Endothelial cell of umbilical vein (primary cell): Measurements from ENCODE around the gene ATP2B2. TPM values are rescaled to one million over a fixed set of nuclear protein-coding genes. Genes with fewer than 3 reads are reported as not detected.

Experiments used
- BruUV-seq: library from RNA; stranded (reverse); fragments of 400-500 nt; replicated peaks from 2 replicates; lab custom pipeline; 2021; lab: Mats Ljungman, UMichigan
- CTCF ChIA-PET: fragments of 300-600, 350-600 bp; sonication (Branson Sonifier 250); formaldehyde crosslinking; loops from one replicate; lab custom pipeline; 2021; ENCODE audit warnings: antibody characterized with exemption, inconsistent platforms; lab: Charles Lee
- POLR2A ChIA-PET: fragments of 300-600, 350-600 bp; sonication (Branson Sonifier 250); formaldehyde crosslinking; loops from one replicate; lab custom pipeline; 2021; ENCODE audit warnings: antibody characterized with exemption, inconsistent platforms; lab: Charles Lee
- DNase-seq: peaks from one replicate; pipeline ENCODE4 v3.0.0-alpha.2; 2011; ENCODE audit warnings: low read depth, low spot score
- FAIRE-seq: peaks from 2 replicates; lab custom pipeline; 2011; peaks lifted over from hg19 to GRCh38; lab: Jason Lieb, UNC
- H2AFZ ChIP-seq: 2 replicates; pipeline ENCODE4 v1.6.0; 2012; ENCODE audit warnings: low read depth, low read length, control low read depth, inconsistent platforms
- H3K27ac ChIP-seq: 2 replicates; pipeline ENCODE4 v1.5.1; 2011; ENCODE audit warnings: low read depth, mild to moderate bottlenecking, control low read depth, low read length, moderate library complexity; ENCODE audit not compliant: insufficient read depth
- H3K27me3 ChIP-seq, 2 experiments: 2 replicates each; pipeline versions ENCODE4 v1.6.0 to v1.6.1; 2011; ENCODE audit warnings: low read length in 2 of 2, mixed read lengths in 1 of 2; ENCODE audit not compliant: control insufficient read depth in 2 of 2, insufficient read depth in 2 of 2
- H3K36me3 ChIP-seq, 2 experiments: 2 replicates in 1 of 2; 3 replicates in 1 of 2; pipeline ENCODE4 v1.5.1; 2011; ENCODE audit warnings: low read length in 2 of 2, mild to moderate bottlenecking in 1 of 2, moderate library complexity in 1 of 2; ENCODE audit not compliant: control insufficient read depth in 2 of 2, insufficient read depth in 2 of 2; ENCODE audit errors: extremely low read depth in 1 of 2
- H3K4me1 ChIP-seq: 3 replicates; pipeline ENCODE4 v1.5.1; 2011; ENCODE audit warnings: mild to moderate bottlenecking, low read length; ENCODE audit not compliant: control insufficient read depth, insufficient read depth; ENCODE audit errors: extremely low read depth
- H3K4me2 ChIP-seq: 2 replicates; pipeline ENCODE4 v1.6.1; 2011; ENCODE audit warnings: low read length, control low read depth, mixed read lengths; ENCODE audit not compliant: insufficient read depth
- H3K4me3 ChIP-seq, 3 experiments: fragments of 200-600 bp in 1 of 3; sonication (generic), shearing (Covaris generic) in 1 of 3; replicated peaks in 1 of 3; 2 replicates each; pipeline ENCODE4 v1.5.1; 2011 to 2016; ENCODE audit warnings: control low read depth in 3 of 3, low read length in 3 of 3, mild to moderate bottlenecking in 2 of 3, inconsistent platforms in 1 of 3, low read depth in 1 of 3, moderate library complexity in 1 of 3; ENCODE audit not compliant: insufficient read depth in 1 of 3
- H3K79me2 ChIP-seq: 2 replicates; pipeline ENCODE4 v1.6.0; 2012; ENCODE audit warnings: low read length, inconsistent platforms; ENCODE audit not compliant: control insufficient read depth, insufficient read depth
- H3K9ac ChIP-seq: replicated peaks from 2 replicates; pipeline ENCODE3; 2011; ENCODE audit warnings: low read length, control low read depth; ENCODE audit not compliant: insufficient read depth; ENCODE audit errors: extremely low read depth
- H3K9me1 ChIP-seq: replicated peaks from 3 replicates; pipeline ENCODE4 v1.6.0; 2011; ENCODE audit warnings: mild to moderate bottlenecking, low read length; ENCODE audit not compliant: control insufficient read depth, insufficient read depth; ENCODE audit errors: extremely low read depth
- H3K9me3 ChIP-seq: replicated peaks from 2 replicates; pipeline ENCODE4 v1.5.1; 2012; ENCODE audit warnings: low read length, inconsistent platforms; ENCODE audit not compliant: control insufficient read depth, insufficient read depth
- H4K20me1 ChIP-seq: replicated peaks from 2 replicates; pipeline ENCODE3; 2011; ENCODE audit warnings: mild to moderate bottlenecking, low read length; ENCODE audit not compliant: control insufficient read depth, insufficient read depth; ENCODE audit errors: extremely low read depth
- CTCF ChIP-seq, 2 donors: IDR thresholded peaks; 1 replicate in 1 of 2; 2 replicates in 1 of 2; pipeline ENCODE4 v1.5.1; 2011; ENCODE audit warnings: low read length in 2 of 2, mild to moderate bottlenecking in 2 of 2, moderate library complexity in 2 of 2, control low read depth in 1 of 2, inconsistent platforms in 1 of 2, low read depth in 1 of 2; ENCODE audit not compliant: insufficient read depth in 1 of 2; ENCODE audit errors: extremely low read depth in 1 of 2
- EZH2 ChIP-seq: IDR thresholded peaks from 2 replicates; pipeline ENCODE4 v1.6.1; 2012; ENCODE audit warnings: borderline replicate concordance, low read depth, mild to moderate bottlenecking, moderate library complexity, low read length, inconsistent platforms; ENCODE audit not compliant: severe bottlenecking
- FOS ChIP-seq: IDR thresholded peaks from 2 replicates; pipeline ENCODE4 v1.6.1; 2011; ENCODE audit warnings: mild to moderate bottlenecking, low read length, moderate library complexity, borderline replicate concordance; ENCODE audit not compliant: insufficient read depth
- GATA2 ChIP-seq: IDR thresholded peaks from 2 replicates; pipeline ENCODE4 v1.7.0; 2011; ENCODE audit warnings: low read depth, mild to moderate bottlenecking, moderate library complexity, mixed read lengths, low read length; ENCODE audit not compliant: insufficient read length, insufficient read depth
- JUN ChIP-seq: IDR thresholded peaks from 2 replicates; pipeline ENCODE4 v1.6.1; 2011; ENCODE audit warnings: borderline replicate concordance, low read depth; ENCODE audit not compliant: insufficient read length, insufficient read depth
- MAX ChIP-seq: IDR thresholded peaks from 2 replicates; pipeline ENCODE4 v1.6.1; 2011; ENCODE audit not compliant: insufficient read depth, insufficient read length
- MYC ChIP-seq: IDR thresholded peaks from one replicate; pipeline ENCODE4 v1.6.1; 2011; ENCODE audit warnings: mild to moderate bottlenecking, low read depth, low read length
- POLR2A ChIP-seq: IDR thresholded peaks from 2 replicates; pipeline ENCODE4 v1.6.1; 2012; ENCODE audit warnings: low read depth, mild to moderate bottlenecking, control low read depth, low read length
- POLR2AphosphoS5 ChIP-seq: IDR thresholded peaks from 2 replicates; pipeline ENCODE4 v1.6.1; 2012; ENCODE audit warnings: low read depth, mild to moderate bottlenecking, control low read depth, low read length, moderate library complexity; ENCODE audit not compliant: insufficient read depth
- dilution Hi-C: fragments of 300-500 bp; cut with MboI; formaldehyde crosslinking; loops from one replicate; pipeline ENCODE4 v1.15.0; 2019; ENCODE audit warnings: low sequenced_read_pairs; ENCODE audit not compliant: extremely low pct_ligation_motif_present
- intact Hi-C: fragments of 100-400 bp; cut with micrococcal nuclease; formaldehyde crosslinking; loops from one replicate; pipeline ENCODE4 v1.10.0; 2022
- polyA plus RNA-seq, 4 experiments: library from polyadenylated mRNA; depleted of rRNA in 3 of 4; stranded (reverse) in 3 of 4; unstranded in 1 of 4; fragments of >200 nt; gene quantifications; 2 replicates each; pipeline versions ENCODE4 v1.2.1 to v1.2.3, GENCODE V29; 2011 to 2012; ENCODE audit warnings: missing spikeins in 1 of 4
- total RNA-seq: library from RNA; stranded (reverse); gene quantifications from 2 replicates; pipeline ENCODE4 v1.2.3, GENCODE V29; 2021

Gene ATP2B2
- total and polyA plus RNA-seq, 2 donors (not counting 3 experiments of a cell fraction or from before 2014, with no cell fraction given), result not detected

- dilution Hi-C loops, result no loop called here
- FAIRE-seq, result no peak
- POLR2A ChIA-PET, result no interaction called here
Measured at GRCh38 chr3:10435850-10436249, 69.5 kb downstream of the ATP2B2 start.

More at GRCh38 chr3:10435850-10436249, 69.5 kb downstream of the ATP2B2 start:
- H3K36me3 ChIP-seq, result no peaks in the 10 kb centered on the region
- TF ChIP-seq FOS (no peak), MAX (no peak), MYC (no peak), CTCF (IDR thresholded peaks at IDR 0.05; ENCODE audit: extremely low read depth in 1 of 2, insufficient read depth in 1 of 2, low read depth in 1 of 2, low read length in 2 of 2) (no peak), POLR2AphosphoS5 (no peak), JUN (no peak), GATA2 (no peak), EZH2 (no peak), POLR2A (no peak)
- intact Hi-C loops, result no loop called here
- H3K4me3 ChIP-seq, result no peak overlapping the region
- H3K4me2 ChIP-seq, result no peak overlapping the region
- no peaks in the 10 kb centered on the region for H3K9me3 ChIP-seq
- no peak overlapping the region for H2AFZ ChIP-seq
- H3K27ac ChIP-seq, result no peak overlapping the region
- no peak for DNase-seq
- no peaks in the 10 kb centered on the region for H3K27me3 ChIP-seq
- CTCF ChIA-PET, result interaction anchor here (0.9 kb wide), 1 partner anchor 11 kb away, joined by 3 read pairs; no protein-coding TSS in a partner anchor
- H3K9ac ChIP-seq, result no peak overlapping the region
- no peaks in the 10 kb centered on the region for H4K20me1 ChIP-seq
- peaks cover 4% of the 10 kb centered on the region for H3K4me1 ChIP-seq
- H3K9me1 ChIP-seq, result no peaks in the 10 kb centered on the region
- H3K79me2 ChIP-seq, result no peaks in the 10 kb centered on the region
- BruUV-seq, result no TSS peak
